NCI-H2107 treated with DMSO at 0.1 percent for 48 hours (cell line): ENCODE data around the gene PHLDA2.

Experiments
- DNase-seq: peaks from one replicate; lab custom pipeline; 2025; ENCODE audit not compliant: unreplicated experiment; lab: John Stamatoyannopoulos, UW

Gene PHLDA2

GRCh38 chr11:2898366-2899079 lies 30.7 kb downstream of the PHLDA2 start:
- no peak for DNase-seq

- no peak for DNase-seq
Measured at GRCh38 chr11:2897048-2897447, 32.2 kb downstream of the PHLDA2 start.

GRCh38 chr11:2896047-2896446 lies 33.2 kb downstream of the PHLDA2 start:
- no peak for DNase-seq

- no peak for DNase-seq
Measured at GRCh38 chr11:2893935-2894334, 35.3 kb downstream of the PHLDA2 start.

- DNase-seq, result no peak
Measured at GRCh38 chr11:2892967-2893528, 36.2 kb downstream of the PHLDA2 start.

- no peak for DNase-seq
Measured at GRCh38 chr11:2892215-2892966, 36.8 kb downstream of the PHLDA2 start.

- no peak for DNase-seq
Measured at GRCh38 chr11:2891326-2892214, 37.6 kb downstream of the PHLDA2 start.

GRCh38 chr11:2890466-2891294 lies 38.5 kb downstream of the PHLDA2 start:
- DNase-seq, result peak; percentile 6

- DNase-seq, result no peak
Measured at GRCh38 chr11:2889362-2890273, 39.6 kb downstream of the PHLDA2 start.

- peak; percentile 42 for DNase-seq
Measured at GRCh38 chr11:2888266-2888968, 40.8 kb downstream of the PHLDA2 start.

GRCh38 chr11:2887515-2888195 lies 41.6 kb downstream of the PHLDA2 start:
- no peak for DNase-seq

- no peak for DNase-seq
Measured at GRCh38 chr11:2886936-2887335, 42.3 kb downstream of the PHLDA2 start.

- no peak for DNase-seq
Measured at GRCh38 chr11:2886191-2886894, 42.9 kb downstream of the PHLDA2 start.

- DNase-seq, result peak; percentile 5
Measured at GRCh38 chr11:2885678-2886081, 43.5 kb downstream of the PHLDA2 start, which contains the start of gene CDKN1C. Gene CDKN1C, minus strand, starts transcription at chr11:2885775. Its CDS starts 319 bp downstream, at chr11:2885456.

GRCh38 chr11:2885017-2885677 lies 44.1 kb downstream of the PHLDA2 start:
- DNase-seq, result no peak

GRCh38 chr11:2883979-2884815 lies 45.0 kb downstream of the PHLDA2 start:
- no peak for DNase-seq
